ENCODE measurements around the gene ERFL.

- TF ChIP-seq CTCF (IDR thresholded peaks at IDR 0.05), result no peak
- TF ChIP-seq POLR2A (IDR thresholded peaks at IDR 0.05), result no peak
Measured at GRCh38 chr19:41936416-41936850, 8.2 kb upstream of the ERFL start.
